Lung (tissue), 12 donors: ENCODE measurements around the gene P2RY2. TPM values are rescaled to one million over a fixed set of nuclear protein-coding genes. Genes with fewer than 3 reads are reported as not detected.
A peak's percentile ranks its signal among the peaks of the same experiment; 100 is the strongest.

Experiments used
- ATAC-seq: fragments of 200-7000 bp; cut with Tn5 transposase; one replicate; pipeline ENCODE4 v1.9.1; 2020; ENCODE audit warnings: moderate number of reproducible peaks; ENCODE audit not compliant: insufficient read depth, low FRiP score
- DNase-seq, 3 donors: peaks; one replicate each; pipeline ENCODE4 v3.0.0-alpha.2; 2013 to 2017
- H3K27ac ChIP-seq, 2 donors: one replicate each; pipeline ENCODE4 v1.5.1; 2013; ENCODE audit warnings: mild to moderate bottlenecking in 2 of 2, moderate library complexity in 2 of 2, control low read depth in 1 of 2, inconsistent platforms in 1 of 2, low read depth in 1 of 2, low read length in 1 of 2
- H3K27me3 ChIP-seq, 3 donors: one replicate each; pipeline ENCODE4 v1.5.1; 2013; ENCODE audit warnings: low read length in 2 of 3; ENCODE audit not compliant: control insufficient read depth in 3 of 3, insufficient read depth in 3 of 3
- H3K36me3 ChIP-seq, 4 donors: one replicate each; pipeline ENCODE4 v1.5.1; 2013; ENCODE audit warnings: low read length in 4 of 4, mild to moderate bottlenecking in 1 of 4, moderate library complexity in 1 of 4; ENCODE audit not compliant: control insufficient read depth in 4 of 4, insufficient read depth in 4 of 4
- H3K4me1 ChIP-seq, 5 donors: one replicate each; pipeline ENCODE4 v1.5.1; 2013; ENCODE audit warnings: low read length in 5 of 5, mild to moderate bottlenecking in 2 of 5, moderate library complexity in 1 of 5; ENCODE audit not compliant: control insufficient read depth in 5 of 5, insufficient read depth in 5 of 5
- H3K4me3 ChIP-seq: one replicate; pipeline ENCODE4 v1.5.1; 2013; ENCODE audit warnings: mild to moderate bottlenecking, control low read depth, moderate library complexity
- H3K9ac ChIP-seq, 2 donors: one replicate each; pipeline ENCODE4 v1.5.1; 2013; ENCODE audit warnings: low read length in 2 of 2, control low read depth in 1 of 2; ENCODE audit not compliant: insufficient read depth in 1 of 2
- H3K9me3 ChIP-seq, 4 donors: one replicate each; pipeline ENCODE4 v1.5.1; 2013; ENCODE audit warnings: low read length in 3 of 4, mild to moderate bottlenecking in 1 of 4, moderate library complexity in 1 of 4; ENCODE audit not compliant: control insufficient read depth in 4 of 4, insufficient read depth in 3 of 4
- CTCF ChIP-seq: IDR thresholded peaks from 2 replicates; pipeline ENCODE4 v1.5.1; 2012; ENCODE audit warnings: mild to moderate bottlenecking; ENCODE audit errors: control extremely low read depth, extremely low read depth
- WGBS, 2 donors: extraction: QIAGEN DNeasy Blood & Tissue Kit; methylation state at CpG; one replicate each; pipeline ENCODE4 v1.1.7; 2013; 5-methylcytosine and 5-hydroxymethylcytosine counted together
- polyA plus RNA-seq, 2 donors: library from polyadenylated mRNA; stranded (reverse); fragments of 200-250 nt; gene quantifications; one replicate each; pipeline ENCODE4 v1.2.1, GENCODE V29; 2013
- total RNA-seq, 2 donors: library from RNA; depleted of rRNA in 1 of 2; stranded (reverse); fragments of >200 nt in 1 of 2; gene quantifications; one replicate each; pipeline ENCODE4 v1.2.1, GENCODE V29; 2014 to 2021
- donor health status: control.
- donor health status: control.
- donor health status: Bipolar disorder and iron deficiency.
- donor health status: healthy.
- donor health status: DM: yes; HTN: yes; CAD: no.

Gene P2RY2
- total and polyA plus RNA-seq, 4 donors, result 3.1 to 13.0 (median 6.5) TPM

- Histone ChIP-seq H3K9me3 (no peaks in the 10 kb centered on the region), H3K36me3 (no peaks in the 10 kb centered on the region), H3K9ac (no peak overlapping the region), H3K27ac (no peak overlapping the region), H3K4me1 (peaks cover 0 to 27% (median 14%) of the 10 kb centered on the region in 5 donors), H3K4me3 (no peak overlapping the region), H3K27me3 (peaks cover 0 to 5% (median 0%) of the 10 kb centered on the region in 3 donors)
- ATAC-seq (no peak), DNase-seq (peak in 1 of 3 donors; percentile 9)
- WGBS, 2 donors, result 53 to 70% methylated on average over 10 of the region's 10 CpGs
- no peak for TF ChIP-seq CTCF
Observed at GRCh38 chr11:73223998-73224730, 6.1 kb downstream of the P2RY2 start.

GRCh38 chr11:73225001-73225686 lies 7.1 kb downstream of the P2RY2 start:
- no peak for TF ChIP-seq CTCF
- Histone ChIP-seq H3K4me3 (no peak overlapping the region), H3K4me1 (peaks cover 0 to 36% (median 16%) of the 10 kb centered on the region in 5 donors), H3K9ac (no peak overlapping the region), H3K27me3 (no peaks in the 10 kb centered on the region), H3K36me3 (no peaks in the 10 kb centered on the region), H3K27ac (peak overlapping the region in 1 of 2 donors; percentile 52), H3K9me3 (no peaks in the 10 kb centered on the region)
- DNase-seq (peak; percentile 52 to 72 (median 69)), ATAC-seq (no peak)
- 56 to 80% methylated on average over 3 of the region's 3 CpGs for WGBS, 2 donors

GRCh38 chr11:73225851-73226250 lies 7.8 kb downstream of the P2RY2 start:
- no peaks in the 10 kb centered on the region for H3K9me3 ChIP-seq
- no peak overlapping the region for H3K4me3 ChIP-seq
- TF ChIP-seq CTCF, result no peak
- H3K36me3 ChIP-seq, result no peaks in the 10 kb centered on the region
- H3K9ac ChIP-seq, result no peak overlapping the region
- ATAC-seq (no peak), DNase-seq (peak in 1 of 3 donors; percentile 4)
- 90 to 93% methylated on average over 7 of the region's 7 CpGs for WGBS, 2 donors
- H3K4me1 ChIP-seq, result peaks cover 0 to 36% (median 16%) of the 10 kb centered on the region in 5 donors
- H3K27ac ChIP-seq, result no peak overlapping the region
- no peaks in the 10 kb centered on the region for H3K27me3 ChIP-seq
